Endothelial cell of umbilical vein (primary cell): Measurements from ENCODE around the gene ZNF670.

ENCODE experiments used
- EZH2 ChIP-seq: IDR thresholded peaks from 2 replicates; pipeline ENCODE4 v1.6.1; 2012; ENCODE audit warnings: borderline replicate concordance, low read depth, mild to moderate bottlenecking, moderate library complexity, low read length, inconsistent platforms; ENCODE audit not compliant: severe bottlenecking
- FOS ChIP-seq: IDR thresholded peaks from 2 replicates; pipeline ENCODE4 v1.6.1; 2011; ENCODE audit warnings: mild to moderate bottlenecking, low read length, moderate library complexity, borderline replicate concordance; ENCODE audit not compliant: insufficient read depth
- GATA2 ChIP-seq: IDR thresholded peaks from 2 replicates; pipeline ENCODE4 v1.7.0; 2011; ENCODE audit warnings: low read depth, mild to moderate bottlenecking, moderate library complexity, mixed read lengths, low read length; ENCODE audit not compliant: insufficient read length, insufficient read depth
- JUN ChIP-seq: IDR thresholded peaks from 2 replicates; pipeline ENCODE4 v1.6.1; 2011; ENCODE audit warnings: borderline replicate concordance, low read depth; ENCODE audit not compliant: insufficient read length, insufficient read depth
- MYC ChIP-seq: IDR thresholded peaks from one replicate; pipeline ENCODE4 v1.6.1; 2011; ENCODE audit warnings: mild to moderate bottlenecking, low read depth, low read length
- POLR2A ChIP-seq: IDR thresholded peaks from 2 replicates; pipeline ENCODE4 v1.6.1; 2012; ENCODE audit warnings: low read depth, mild to moderate bottlenecking, control low read depth, low read length
- POLR2AphosphoS5 ChIP-seq: IDR thresholded peaks from 2 replicates; pipeline ENCODE4 v1.6.1; 2012; ENCODE audit warnings: low read depth, mild to moderate bottlenecking, control low read depth, low read length, moderate library complexity; ENCODE audit not compliant: insufficient read depth
- TF ChIP-seq, protein P1 (sequence below), 2 donors: IDR thresholded peaks; 1 replicate in 1 of 2; 2 replicates in 1 of 2; pipeline ENCODE4 v1.5.1; 2011; ENCODE audit warnings: low read length in 2 of 2, mild to moderate bottlenecking in 2 of 2, moderate library complexity in 2 of 2, control low read depth in 1 of 2, inconsistent platforms in 1 of 2, low read depth in 1 of 2; ENCODE audit not compliant: insufficient read depth in 1 of 2; ENCODE audit errors: extremely low read depth in 1 of 2
- TF ChIP-seq, protein P2 (sequence below): IDR thresholded peaks from 2 replicates; pipeline ENCODE4 v1.6.1; 2011; ENCODE audit not compliant: insufficient read depth, insufficient read length

DNA sequence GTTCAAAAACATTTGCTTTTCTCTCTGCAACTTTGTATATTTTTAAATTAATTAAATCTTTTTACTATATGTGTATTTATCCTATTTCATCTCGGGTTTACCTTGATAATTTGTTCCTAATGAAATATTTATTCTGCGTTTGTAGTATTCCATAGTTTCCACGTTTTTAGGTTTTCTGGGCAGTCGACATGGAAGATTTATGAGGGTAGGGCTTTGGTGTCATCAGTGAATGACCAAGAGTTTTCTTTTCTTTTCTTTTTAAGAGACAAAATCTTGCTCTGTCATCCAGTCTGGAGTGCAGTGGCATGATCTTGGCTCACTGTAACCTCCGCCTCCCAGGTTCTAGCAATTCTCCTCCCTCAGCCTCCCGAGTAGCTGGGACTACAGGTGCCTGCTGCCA lies 42.8 kb upstream of the ZNF670 start:
- TF ChIP-seq, protein P1, sequence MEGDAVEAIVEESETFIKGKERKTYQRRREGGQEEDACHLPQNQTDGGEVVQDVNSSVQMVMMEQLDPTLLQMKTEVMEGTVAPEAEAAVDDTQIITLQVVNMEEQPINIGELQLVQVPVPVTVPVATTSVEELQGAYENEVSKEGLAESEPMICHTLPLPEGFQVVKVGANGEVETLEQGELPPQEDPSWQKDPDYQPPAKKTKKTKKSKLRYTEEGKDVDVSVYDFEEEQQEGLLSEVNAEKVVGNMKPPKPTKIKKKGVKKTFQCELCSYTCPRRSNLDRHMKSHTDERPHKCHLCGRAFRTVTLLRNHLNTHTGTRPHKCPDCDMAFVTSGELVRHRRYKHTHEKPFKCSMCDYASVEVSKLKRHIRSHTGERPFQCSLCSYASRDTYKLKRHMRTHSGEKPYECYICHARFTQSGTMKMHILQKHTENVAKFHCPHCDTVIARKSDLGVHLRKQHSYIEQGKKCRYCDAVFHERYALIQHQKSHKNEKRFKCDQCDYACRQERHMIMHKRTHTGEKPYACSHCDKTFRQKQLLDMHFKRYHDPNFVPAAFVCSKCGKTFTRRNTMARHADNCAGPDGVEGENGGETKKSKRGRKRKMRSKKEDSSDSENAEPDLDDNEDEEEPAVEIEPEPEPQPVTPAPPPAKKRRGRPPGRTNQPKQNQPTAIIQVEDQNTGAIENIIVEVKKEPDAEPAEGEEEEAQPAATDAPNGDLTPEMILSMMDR (IDR thresholded peaks at IDR 0.05; ENCODE audit: extremely low read depth in 1 of 2, insufficient read depth in 1 of 2, low read depth in 1 of 2, low read length in 2 of 2), result no peak
- TF ChIP-seq POLR2A, result no peak
- no peak for TF ChIP-seq POLR2AphosphoS5
- TF ChIP-seq EZH2, result no peak
- no peak for TF ChIP-seq JUN
- TF ChIP-seq GATA2, result no peak
- TF ChIP-seq, protein P2, sequence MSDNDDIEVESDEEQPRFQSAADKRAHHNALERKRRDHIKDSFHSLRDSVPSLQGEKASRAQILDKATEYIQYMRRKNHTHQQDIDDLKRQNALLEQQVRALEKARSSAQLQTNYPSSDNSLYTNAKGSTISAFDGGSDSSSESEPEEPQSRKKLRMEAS, result no peak
- TF ChIP-seq MYC, result no peak
- no peak for TF ChIP-seq FOS
